ENCODE results near the gene TBPL2. TPM values are rescaled to one million over a fixed set of nuclear protein-coding genes. Genes with fewer than 3 reads are reported as not detected.

Gene TBPL2
- total and polyA plus RNA-seq, 4 donors: not detected

GRCh38 chr14:55426891-55427290, 13.5 kb downstream of the TBPL2 start (continued):
- TF ChIP-seq SP1 (IDR thresholded peaks at IDR 0.05) (no peak), HNF4A (conservative IDR thresholded peaks at IDR 0.05) (no peak), CTCF (IDR thresholded peaks at IDR 0.05; ENCODE audit: low read depth, low read length, missing input control) (no peak)
- TF ChIP-seq, protein P1, sequence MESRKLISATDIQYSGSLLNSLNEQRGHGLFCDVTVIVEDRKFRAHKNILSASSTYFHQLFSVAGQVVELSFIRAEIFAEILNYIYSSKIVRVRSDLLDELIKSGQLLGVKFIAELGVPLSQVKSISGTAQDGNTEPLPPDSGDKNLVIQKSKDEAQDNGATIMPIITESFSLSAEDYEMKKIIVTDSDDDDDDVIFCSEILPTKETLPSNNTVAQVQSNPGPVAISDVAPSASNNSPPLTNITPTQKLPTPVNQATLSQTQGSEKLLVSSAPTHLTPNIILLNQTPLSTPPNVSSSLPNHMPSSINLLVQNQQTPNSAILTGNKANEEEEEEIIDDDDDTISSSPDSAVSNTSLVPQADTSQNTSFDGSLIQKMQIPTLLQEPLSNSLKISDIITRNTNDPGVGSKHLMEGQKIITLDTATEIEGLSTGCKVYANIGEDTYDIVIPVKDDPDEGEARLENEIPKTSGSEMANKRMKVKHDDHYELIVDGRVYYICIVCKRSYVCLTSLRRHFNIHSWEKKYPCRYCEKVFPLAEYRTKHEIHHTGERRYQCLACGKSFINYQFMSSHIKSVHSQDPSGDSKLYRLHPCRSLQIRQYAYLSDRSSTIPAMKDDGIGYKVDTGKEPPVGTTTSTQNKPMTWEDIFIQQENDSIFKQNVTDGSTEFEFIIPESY (IDR thresholded peaks at IDR 0.05): no peak

GRCh38 chr14:55425091-55425490, 15.3 kb downstream of the TBPL2 start:
- Histone ChIP-seq H3K36me3 (ENCODE audit: control insufficient read depth in 4 of 4, insufficient read depth in 3 of 4, low read depth in 1 of 4, low read length in 3 of 4) (no peaks in the 10 kb centered on the region), H3K9me3 (ENCODE audit: control insufficient read depth in 4 of 4, low read length in 3 of 4) (no peaks in the 10 kb centered on the region), H3K27ac (ENCODE audit: low read depth in 1 of 2, low read length in 2 of 2) (no peak overlapping the region), H3K9ac (ENCODE audit: low read depth in 1 of 2, low read length in 2 of 2) (no peak overlapping the region), H3K4me3 (ENCODE audit: low read depth in 1 of 3, low read length in 3 of 3) (no peak overlapping the region), H3K4me1 (ENCODE audit: control insufficient read depth in 4 of 4, insufficient read depth in 4 of 4, low read length in 3 of 4) (no peaks in the 10 kb centered on the region), H3K27me3 (ENCODE audit: control insufficient read depth in 4 of 4, insufficient read depth in 4 of 4, low read length in 3 of 4) (no peaks in the 10 kb centered on the region)
- WGBS: 93% methylated on average over 1 of the region's 1 CpG
- no peak for DNase-seq (ENCODE audit: low spot score)
- TF ChIP-seq, protein P2, sequence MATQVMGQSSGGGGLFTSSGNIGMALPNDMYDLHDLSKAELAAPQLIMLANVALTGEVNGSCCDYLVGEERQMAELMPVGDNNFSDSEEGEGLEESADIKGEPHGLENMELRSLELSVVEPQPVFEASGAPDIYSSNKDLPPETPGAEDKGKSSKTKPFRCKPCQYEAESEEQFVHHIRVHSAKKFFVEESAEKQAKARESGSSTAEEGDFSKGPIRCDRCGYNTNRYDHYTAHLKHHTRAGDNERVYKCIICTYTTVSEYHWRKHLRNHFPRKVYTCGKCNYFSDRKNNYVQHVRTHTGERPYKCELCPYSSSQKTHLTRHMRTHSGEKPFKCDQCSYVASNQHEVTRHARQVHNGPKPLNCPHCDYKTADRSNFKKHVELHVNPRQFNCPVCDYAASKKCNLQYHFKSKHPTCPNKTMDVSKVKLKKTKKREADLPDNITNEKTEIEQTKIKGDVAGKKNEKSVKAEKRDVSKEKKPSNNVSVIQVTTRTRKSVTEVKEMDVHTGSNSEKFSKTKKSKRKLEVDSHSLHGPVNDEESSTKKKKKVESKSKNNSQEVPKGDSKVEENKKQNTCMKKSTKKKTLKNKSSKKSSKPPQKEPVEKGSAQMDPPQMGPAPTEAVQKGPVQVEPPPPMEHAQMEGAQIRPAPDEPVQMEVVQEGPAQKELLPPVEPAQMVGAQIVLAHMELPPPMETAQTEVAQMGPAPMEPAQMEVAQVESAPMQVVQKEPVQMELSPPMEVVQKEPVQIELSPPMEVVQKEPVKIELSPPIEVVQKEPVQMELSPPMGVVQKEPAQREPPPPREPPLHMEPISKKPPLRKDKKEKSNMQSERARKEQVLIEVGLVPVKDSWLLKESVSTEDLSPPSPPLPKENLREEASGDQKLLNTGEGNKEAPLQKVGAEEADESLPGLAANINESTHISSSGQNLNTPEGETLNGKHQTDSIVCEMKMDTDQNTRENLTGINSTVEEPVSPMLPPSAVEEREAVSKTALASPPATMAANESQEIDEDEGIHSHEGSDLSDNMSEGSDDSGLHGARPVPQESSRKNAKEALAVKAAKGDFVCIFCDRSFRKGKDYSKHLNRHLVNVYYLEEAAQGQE (IDR thresholded peaks at IDR 0.05): no peak
- no peak for TF ChIP-seq JUND (IDR thresholded peaks at IDR 0.05)
- TF ChIP-seq MAX (IDR thresholded peaks at IDR 0.05): no peak
- TF ChIP-seq RXRA (IDR thresholded peaks at IDR 0.05): no peak
- no peak for TF ChIP-seq SP1 (IDR thresholded peaks at IDR 0.05)
- TF ChIP-seq CTCF (IDR thresholded peaks at IDR 0.05; ENCODE audit: low read depth, low read length, missing input control): no peak
- no peak for TF ChIP-seq YY1 (IDR thresholded peaks at IDR 0.05)
- TF ChIP-seq HNF4A (conservative IDR thresholded peaks at IDR 0.05): no peak
- no peak for TF ChIP-seq TAF1 (conservative IDR thresholded peaks at IDR 0.05)
- no peak for TF ChIP-seq EGR1 (IDR thresholded peaks at IDR 0.05; ENCODE audit: low read depth in 2 of 2)
